HepG2 (cell line): ENCODE measurements around the gene RAB17. TPM values are rescaled to one million over a fixed set of nuclear protein-coding genes. Genes with fewer than 3 reads are reported as not detected.
A peak's percentile ranks its signal among the peaks of the same experiment; 100 is the strongest.

Source experiments
- BORCS8-MEF2B ChIP-seq: sonication (generic); formaldehyde crosslinking; IDR thresholded peaks from 2 replicates; pipeline ENCODE4 v1.8.0; 2022; ENCODE audit warnings: mild to moderate bottlenecking, missing genetic modification reagents
- ETV5 ChIP-seq: IDR thresholded peaks from 2 replicates; pipeline ENCODE4 v1.6.1; 2018; ENCODE audit warnings: missing biosample characterization, missing genetic modification reagents, inconsistent platforms, borderline replicate concordance
- IRF2 ChIP-seq: IDR thresholded peaks from 2 replicates; pipeline ENCODE4 v1.6.1; 2018; ENCODE audit warnings: missing genetic modification reagents, missing compliant biosample characterization
- NR2F2 ChIP-seq: IDR thresholded peaks from 2 replicates; pipeline ENCODE4 v1.6.1; 2012; ENCODE audit warnings: low read depth, inconsistent platforms, borderline replicate concordance
- PCBP2 ChIP-seq: fragments of 200-400 bp; formaldehyde crosslinking; optimal IDR thresholded peaks from 2 replicates; pipeline ENCODE3; 2018; ENCODE audit warnings: low read length, low read depth; ENCODE audit not compliant: poor library complexity, severe bottlenecking
- RBM22 ChIP-seq: fragments of 200-400 bp; formaldehyde crosslinking; optimal IDR thresholded peaks from 2 replicates; pipeline ENCODE3; 2017; ENCODE audit warnings: mild to moderate bottlenecking, low read length, moderate library complexity
- SALL1 ChIP-seq: sonication (generic); formaldehyde crosslinking; IDR thresholded peaks from 2 replicates; pipeline ENCODE4 v1.8.0; 2022; ENCODE audit warnings: mild to moderate bottlenecking, missing genetic modification reagents
- SCMH1 ChIP-seq: sonication (generic); formaldehyde crosslinking; IDR thresholded peaks from 2 replicates; pipeline ENCODE4 v1.9.0; 2021; ENCODE audit warnings: missing genetic modification reagents, mild to moderate bottlenecking, borderline replicate concordance
- SIN3A ChIP-seq: IDR thresholded peaks from 2 replicates; pipeline ENCODE4 v1.6.1; 2011; ENCODE audit warnings: low read depth, mild to moderate bottlenecking, control low read depth, low read length, borderline replicate concordance
- ZBTB1 ChIP-seq: sonication (generic); formaldehyde crosslinking; IDR thresholded peaks from 2 replicates; pipeline ENCODE4 v1.4.0; 2020; ENCODE audit warnings: missing genetic modification reagents, borderline replicate concordance
- ZMYM2 ChIP-seq: sonication (generic); formaldehyde crosslinking; IDR thresholded peaks from 2 replicates; pipeline ENCODE4 v1.8.0; 2022; ENCODE audit warnings: mild to moderate bottlenecking, missing genetic modification reagents
- ZNF670 ChIP-seq: sonication (generic); formaldehyde crosslinking; IDR thresholded peaks from 2 replicates; pipeline ENCODE4 v1.8.0; 2022; ENCODE audit warnings: mild to moderate bottlenecking, missing genetic modification reagents, borderline replicate concordance
- ZNF713 ChIP-seq: sonication (generic); formaldehyde crosslinking; IDR thresholded peaks from 2 replicates; pipeline ENCODE4 v1.4.0; 2020; ENCODE audit warnings: mild to moderate bottlenecking, missing genetic modification reagents
- ZNF724P ChIP-seq: sonication (generic); formaldehyde crosslinking; IDR thresholded peaks from 2 replicates; pipeline ENCODE4 v1.8.0; 2022; ENCODE audit warnings: missing genetic modification reagents, borderline replicate concordance
- ZNF770 ChIP-seq: sonication (generic); formaldehyde crosslinking; IDR thresholded peaks from 2 replicates; pipeline ENCODE4 v1.5.0; 2020; ENCODE audit warnings: mild to moderate bottlenecking, missing genetic modification reagents
- polyA plus RNA-seq, 8 experiments: library from polyadenylated mRNA; depleted of rRNA in 3 of 8; stranded (reverse) in 7 of 8; unstranded in 1 of 8; fragments of >200 nt; fragmentation: Illumina TruSeq in 4 of 8; extraction: Trizol in 4 of 8; gene quantifications; 2 replicates each; pipeline versions ENCODE4 v1.2.1 to v1.2.3, GENCODE V29; 2011 to 2016; ENCODE audit warnings: low read depth in 4 of 8, missing spikeins in 1 of 8, mixed read lengths in 1 of 8; ENCODE audit not compliant: insufficient read depth in 1 of 8
- total RNA-seq, 5 experiments: library from RNA; depleted of rRNA; stranded (reverse); fragments of >200 nt; fragmentation: Illumina TruSeq; extraction: Trizol; gene quantifications; 2 replicates each; pipeline ENCODE4 v1.2.3, GENCODE V29; 2016; ENCODE audit warnings: low read depth in 1 of 5
- TF ChIP-seq, protein P1 (sequence below): IDR thresholded peaks from 2 replicates; pipeline ENCODE4 v1.6.1; 2016; ENCODE audit warnings: low read depth, borderline replicate concordance

Gene RAB17
- total and polyA plus RNA-seq, 2 of the 13 experiments (the other 11 are each of a cell fraction or from before 2014, with no cell fraction given): 68.0 to 124 TPM

DNA sequence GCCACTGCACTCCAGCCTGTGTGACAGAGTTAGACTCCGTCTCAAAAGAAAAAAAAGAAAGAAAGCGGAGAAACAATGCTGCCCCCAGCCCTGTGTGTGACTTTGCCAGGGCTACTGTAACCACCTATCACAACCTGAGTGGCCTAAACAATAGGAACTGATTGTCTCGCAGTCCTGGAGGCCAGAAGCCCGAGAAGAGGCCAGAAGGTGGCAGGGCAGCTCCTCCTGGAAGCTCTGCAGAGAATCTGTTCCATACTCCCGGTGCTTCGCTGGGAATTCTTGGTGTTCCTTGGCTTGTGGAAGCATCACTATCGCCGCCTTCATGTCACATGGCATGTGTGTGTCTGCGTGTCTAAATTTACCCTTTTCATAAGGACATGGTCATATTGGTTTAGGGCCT, 14.4 kb upstream of the RAB17 start (continued):
- TF ChIP-seq, protein P1, sequence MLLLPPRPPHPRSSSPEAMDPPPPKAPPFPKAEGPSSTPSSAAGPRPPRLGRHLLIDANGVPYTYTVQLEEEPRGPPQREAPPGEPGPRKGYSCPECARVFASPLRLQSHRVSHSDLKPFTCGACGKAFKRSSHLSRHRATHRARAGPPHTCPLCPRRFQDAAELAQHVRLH: 0 out of 2 replicates have a peak, but pooled peaks have one; percentile 40
- no peak for TF ChIP-seq PCBP2
- TF ChIP-seq SIN3A: no peak
- TF ChIP-seq ZNF770: peak; percentile 44; the same call in 1 of the 2 replicates
- TF ChIP-seq ZNF670 (CRISPR knock-in tag): no peak
- no peak for TF ChIP-seq SCMH1 (CRISPR knock-in tag)
- TF ChIP-seq BORCS8-MEF2B (CRISPR knock-in tag): 0 out of 2 replicates have a peak, but pooled peaks have one; percentile 24
- peak; percentile 14; the same call in 1 of the 2 replicates for TF ChIP-seq ETV5 (CRISPR knock-in tag)
- TF ChIP-seq RBM22: no peak
- no peak for TF ChIP-seq ZBTB1 (CRISPR knock-in tag)
- TF ChIP-seq ZNF724P (CRISPR knock-in tag): no peak
- TF ChIP-seq ZNF713 (CRISPR knock-in tag): no peak
- TF ChIP-seq SALL1: peak; percentile 44; the same call in 1 of the 2 replicates
- 0 out of 2 replicates have a peak, but pooled peaks have one; percentile 36 for TF ChIP-seq IRF2
- no peak for TF ChIP-seq NR2F2
- no peak for TF ChIP-seq ZMYM2 (CRISPR knock-in tag)
